Measurements from ENCODE around the gene ABCD3.

Gene ABCD3

DNA sequence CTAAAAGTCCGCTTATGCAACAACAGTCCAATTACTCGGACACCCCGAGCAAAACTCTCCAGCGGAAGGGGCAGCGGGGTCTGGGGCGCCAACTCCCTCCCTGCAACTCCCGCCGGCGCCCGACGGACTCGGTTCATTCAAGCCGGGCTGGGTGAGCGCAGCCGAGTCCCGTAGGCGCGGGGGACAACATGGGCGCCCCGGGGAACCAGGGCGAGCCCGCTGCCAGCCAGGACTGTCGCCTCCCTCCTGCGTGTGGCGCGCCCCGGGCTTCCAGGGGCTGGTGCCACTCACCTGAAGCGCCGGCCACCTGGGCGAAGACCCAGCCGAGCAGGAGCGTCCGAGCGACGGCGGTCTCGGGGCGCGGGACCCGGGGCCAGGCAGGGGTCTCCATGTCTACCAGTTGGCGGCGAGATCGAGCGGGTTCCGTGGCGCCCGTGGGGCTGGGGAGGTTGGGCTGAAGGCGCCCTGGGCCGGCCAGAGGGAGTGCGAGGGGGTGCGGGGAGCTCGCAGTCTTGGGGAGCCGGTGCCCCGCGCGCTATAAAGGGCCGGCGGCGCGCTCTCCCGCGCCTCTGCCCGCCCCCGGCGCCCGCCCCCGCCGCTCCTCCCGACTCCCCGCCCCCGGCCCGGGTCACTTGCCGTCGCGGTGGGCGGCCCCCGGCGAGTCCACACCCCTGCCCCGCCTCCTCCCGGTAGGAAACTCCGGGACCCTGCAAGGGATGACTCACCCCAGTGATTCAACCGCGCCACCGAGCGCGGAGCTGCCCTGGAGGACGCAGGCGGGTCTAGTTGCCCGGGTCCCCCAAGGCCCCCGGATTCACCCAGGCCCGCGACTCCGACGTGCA is 123.3 kb downstream of the ABCD3 start, which contains the start of gene F3:
F3 (minus strand) TSS at position 514 of the 842 bp plus-strand sequence; CDS start at position 391, 123 bp downstream.
- no CpG with 5 or more reads among the region's 94 CpGs for WGBS (ENCODE audit: extremely low coverage, insufficient coverage, insufficient read length)
- peak; percentile 77 to 85 for DNase-seq
- peak within 1 kb of the TSS; percentile 96 for H3K14ac ChIP-seq (ENCODE audit: low read length)

DNA sequence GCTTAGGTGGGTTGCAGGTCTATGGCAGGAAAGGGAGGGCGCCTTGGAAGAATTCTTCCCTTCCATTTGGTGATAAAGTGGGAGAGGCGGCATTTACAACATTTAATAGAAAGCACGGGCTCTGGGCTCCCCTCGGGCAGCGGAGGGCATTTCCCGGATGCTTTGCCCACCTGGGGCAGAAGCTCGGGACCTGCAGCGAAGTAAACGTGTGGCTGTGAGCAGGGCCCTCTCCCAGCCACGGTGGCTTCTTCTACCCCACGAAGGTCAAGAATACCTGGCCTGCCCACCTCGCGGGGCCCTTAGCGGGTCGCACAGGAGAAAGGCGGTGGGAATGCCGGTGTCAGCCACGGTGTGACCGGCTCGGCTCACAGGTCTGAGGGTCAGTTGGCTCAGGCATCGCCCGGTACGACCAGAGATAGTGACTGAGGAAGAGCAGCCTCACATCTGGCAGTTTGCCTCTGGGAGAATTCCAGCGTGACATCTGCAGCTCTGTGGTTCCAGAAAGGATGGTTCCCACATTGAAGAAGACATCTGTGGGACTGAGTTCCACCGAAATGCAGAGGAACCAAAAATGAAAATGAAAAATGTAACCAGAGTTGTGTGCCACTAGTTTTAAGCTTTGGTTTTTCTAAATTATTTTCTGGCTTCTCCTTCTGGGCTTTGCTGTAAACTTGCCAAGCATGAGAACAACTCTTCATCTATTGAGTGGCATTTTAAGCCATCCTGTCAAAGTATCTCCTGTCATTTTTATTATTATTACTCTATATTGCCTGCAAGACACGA is 124.1 kb downstream of the ABCD3 start:
- peak; percentile 19 to 45 for DNase-seq
- Histone ChIP-seq H3K9me3 (ENCODE audit: insufficient read depth, low read depth, low read length) (peaks cover under 1% of the 10 kb centered on the region), H3K79me1 (ENCODE audit: low read length) (peaks cover 17% of the 10 kb centered on the region), H4K91ac (ENCODE audit: low read depth, low read length) (peak overlapping the region; percentile 78), H3K4ac (ENCODE audit: low read depth, low read length) (peak overlapping the region; percentile 97), H3K4me3 (ENCODE audit: low read depth, low read length) (peak overlapping the region; percentile 73), H2BK5ac (ENCODE audit: low read depth, low read length, poor library complexity) (peak overlapping the region; percentile 90), H3K79me2 (ENCODE audit: control insufficient read depth, insufficient read depth, low read length, poor library complexity) (peaks cover 18% of the 10 kb centered on the region), H3K27ac (ENCODE audit: low read depth, low read length) (peak overlapping the region; percentile 95), H3K4me1 (ENCODE audit: control insufficient read depth in 1 of 2, insufficient read depth in 2 of 2, low read length in 2 of 2) (peaks cover 7 to 10% of the 10 kb centered on the region in 2 experiments), H3K27me3 (ENCODE audit: insufficient read depth, low read length) (no peaks in the 10 kb centered on the region), H3K18ac (ENCODE audit: low read length) (peak overlapping the region; percentile 84), H2BK120ac (ENCODE audit: insufficient read depth, low read length, poor library complexity) (peak overlapping the region; percentile 56), H2BK12ac (ENCODE audit: low read length) (peak overlapping the region; percentile 90), H3K14ac (ENCODE audit: low read length) (peak overlapping the region; percentile 68), H3K9ac (ENCODE audit: low read length) (peak overlapping the region; percentile 87), H3K36me3 (ENCODE audit: control insufficient read depth in 1 of 2, insufficient read depth in 2 of 2, low read length in 2 of 2) (peaks cover 7 to 10% of the 10 kb centered on the region in 2 experiments), H3K4me2 (ENCODE audit: low read length) (peak overlapping the region; percentile 87), H2AFZ (ENCODE audit: insufficient read depth, low read length, poor library complexity) (peak overlapping the region; percentile 76), H4K12ac (ENCODE audit: low read depth, low read length) (no peak overlapping the region), H2AK5ac (ENCODE audit: low read length) (peak overlapping the region; percentile 91), H4K8ac (ENCODE audit: low read depth, low read length) (peak overlapping the region; percentile 50), H3K23ac (ENCODE audit: low read length) (no peak overlapping the region)
- WGBS (ENCODE audit: extremely low coverage, insufficient coverage, insufficient read length), result no CpG with 5 or more reads among the region's 26 CpGs

More for the DNA sequence above, 123.3 kb downstream of the ABCD3 start, which contains the start of gene F3:
- H2BK12ac ChIP-seq (ENCODE audit: low read length), result peak within 1 kb of the TSS; percentile 90
- H4K91ac ChIP-seq (ENCODE audit: low read depth, low read length), result peak within 1 kb of the TSS; percentile 83
- peak within 1 kb of the TSS; percentile 91 for H2AK5ac ChIP-seq (ENCODE audit: low read length)
- peaks cover 18% of the 10 kb centered on the region for H3K79me2 ChIP-seq (ENCODE audit: control insufficient read depth, insufficient read depth, low read length, poor library complexity)
- peak within 1 kb of the TSS; percentile 87 for H3K4me2 ChIP-seq (ENCODE audit: low read length)
- peak within 1 kb of the TSS; percentile 97 for H3K18ac ChIP-seq (ENCODE audit: low read length)
- H3K4me1 ChIP-seq (ENCODE audit: control insufficient read depth in 1 of 2, insufficient read depth in 2 of 2, low read length in 2 of 2), result peaks cover 9 to 12% of the 10 kb centered on the region in 2 experiments
- H4K12ac ChIP-seq (ENCODE audit: low read depth, low read length), result peak within 1 kb of the TSS; percentile 77
- H4K8ac ChIP-seq (ENCODE audit: low read depth, low read length), result peak within 1 kb of the TSS; percentile 84
- H3K9ac ChIP-seq (ENCODE audit: low read length), result peak within 1 kb of the TSS; percentile 96
- H3K23ac ChIP-seq (ENCODE audit: low read length), result no peak within 1 kb of the TSS
- H3K36me3 ChIP-seq (ENCODE audit: control insufficient read depth in 1 of 2, insufficient read depth in 2 of 2, low read length in 2 of 2), result peaks cover 9 to 14% of the 10 kb centered on the region in 2 experiments
- peak within 1 kb of the TSS; percentile 98 for H2BK5ac ChIP-seq (ENCODE audit: low read depth, low read length, poor library complexity)
- no peaks in the 10 kb centered on the region for H3K27me3 ChIP-seq (ENCODE audit: insufficient read depth, low read length)
- peak within 1 kb of the TSS; percentile 76 for H2AFZ ChIP-seq (ENCODE audit: insufficient read depth, low read length, poor library complexity)
- peaks cover 1% of the 10 kb centered on the region for H3K9me3 ChIP-seq (ENCODE audit: insufficient read depth, low read depth, low read length)
- peak within 1 kb of the TSS; percentile 95 for H3K4me3 ChIP-seq (ENCODE audit: low read depth, low read length)
- peak within 1 kb of the TSS; percentile 100 for H3K4ac ChIP-seq (ENCODE audit: low read depth, low read length)
- H3K79me1 ChIP-seq (ENCODE audit: low read length), result peaks cover 17% of the 10 kb centered on the region
- H2BK120ac ChIP-seq (ENCODE audit: insufficient read depth, low read length, poor library complexity), result peak within 1 kb of the TSS; percentile 97
- H3K27ac ChIP-seq (ENCODE audit: low read depth, low read length), result peak within 1 kb of the TSS; percentile 95

DNA sequence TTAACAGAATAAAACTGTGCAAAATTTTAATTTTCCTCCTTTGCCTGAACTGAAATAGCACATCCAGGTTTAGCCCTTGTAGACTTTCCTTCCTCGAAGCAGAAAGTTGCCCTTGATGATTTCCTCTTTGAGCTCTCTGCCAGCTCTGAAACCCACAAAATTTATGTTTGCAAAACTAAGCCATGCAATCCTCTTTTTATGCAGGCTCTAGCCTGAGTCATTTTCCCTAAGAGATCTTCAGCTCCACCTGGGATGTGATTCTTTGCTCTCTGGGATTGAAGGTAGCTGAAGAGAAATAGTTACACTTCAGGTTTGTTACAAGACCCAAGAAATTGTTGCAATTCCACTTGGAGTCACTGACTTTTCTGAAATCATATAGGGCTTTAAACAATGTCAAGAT is 124.8 kb downstream of the ABCD3 start:
- Histone ChIP-seq H3K79me2 (ENCODE audit: control insufficient read depth, insufficient read depth, low read length, poor library complexity) (peaks cover 18% of the 10 kb centered on the region), H3K79me1 (ENCODE audit: low read length) (peaks cover 17% of the 10 kb centered on the region), H2BK5ac (ENCODE audit: low read depth, low read length, poor library complexity) (no peak overlapping the region), H2BK120ac (ENCODE audit: insufficient read depth, low read length, poor library complexity) (no peak overlapping the region), H2BK12ac (ENCODE audit: low read length) (no peak overlapping the region), H2AFZ (ENCODE audit: insufficient read depth, low read length, poor library complexity) (no peak overlapping the region), H2AK5ac (ENCODE audit: low read length) (no peak overlapping the region), H3K9ac (ENCODE audit: low read length) (no peak overlapping the region), H3K18ac (ENCODE audit: low read length) (no peak overlapping the region), H3K9me3 (ENCODE audit: insufficient read depth, low read depth, low read length) (no peaks in the 10 kb centered on the region), H3K4ac (ENCODE audit: low read depth, low read length) (no peak overlapping the region), H3K4me2 (ENCODE audit: low read length) (peak overlapping the region; percentile 42), H3K27me3 (ENCODE audit: insufficient read depth, low read length) (no peaks in the 10 kb centered on the region), H4K12ac (ENCODE audit: low read depth, low read length) (no peak overlapping the region), H4K91ac (ENCODE audit: low read depth, low read length) (no peak overlapping the region), H3K14ac (ENCODE audit: low read length) (no peak overlapping the region), H3K23ac (ENCODE audit: low read length) (no peak overlapping the region), H3K4me3 (ENCODE audit: low read depth, low read length) (no peak overlapping the region), H3K4me1 (ENCODE audit: control insufficient read depth in 1 of 2, insufficient read depth in 2 of 2, low read length in 2 of 2) (peaks cover 6 to 9% of the 10 kb centered on the region in 2 experiments), H4K8ac (ENCODE audit: low read depth, low read length) (no peak overlapping the region), H3K27ac (ENCODE audit: low read depth, low read length) (peak overlapping the region; percentile 61), H3K36me3 (ENCODE audit: control insufficient read depth in 1 of 2, insufficient read depth in 2 of 2, low read length in 2 of 2) (peaks cover 6 to 9% of the 10 kb centered on the region in 2 experiments)
- WGBS (ENCODE audit: extremely low coverage, insufficient coverage, insufficient read length), result no CpG with 5 or more reads among the region's 1 CpG
- DNase-seq, result peak; percentile 33 to 66

DNA sequence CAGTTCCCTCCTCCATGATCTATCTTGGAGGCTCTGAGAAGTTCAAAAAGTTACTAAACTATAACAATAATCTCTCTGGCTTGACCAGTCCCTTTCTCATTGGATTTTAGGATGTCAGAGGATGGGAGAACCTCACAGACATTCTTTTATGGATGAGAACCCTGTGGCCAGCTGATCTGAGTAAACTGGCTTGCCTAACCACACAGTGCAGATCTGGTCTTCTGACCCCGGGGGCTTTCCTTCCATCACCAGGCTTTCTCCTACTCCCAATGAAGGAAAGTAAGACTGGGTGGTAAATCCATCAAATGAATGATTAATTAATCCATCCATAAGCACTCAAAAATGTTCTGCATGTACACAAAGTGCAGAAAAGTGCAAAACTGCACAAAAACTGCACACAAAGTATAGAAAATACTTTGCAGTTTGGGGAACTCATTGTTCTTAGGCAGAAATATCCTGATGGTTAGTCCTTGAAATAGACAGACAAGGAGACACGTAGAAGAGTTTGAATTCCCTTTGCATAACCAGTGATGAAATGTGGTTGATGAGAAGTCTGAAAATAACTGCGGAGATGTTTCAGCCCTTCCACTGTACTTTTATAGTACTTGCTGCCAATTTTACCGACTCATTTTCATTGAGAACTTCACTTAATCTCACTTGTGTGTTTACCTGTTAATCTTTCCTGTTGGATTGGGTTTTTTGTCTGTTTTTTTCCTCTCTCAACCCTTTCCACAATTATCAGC is 125.9 kb downstream of the ABCD3 start:
- H3K79me1 ChIP-seq (ENCODE audit: low read length), result peaks cover 17% of the 10 kb centered on the region
- no CpG with 5 or more reads among the region's 4 CpGs for WGBS (ENCODE audit: extremely low coverage, insufficient coverage, insufficient read length)

More for the DNA sequence above, 125.9 kb downstream of the ABCD3 start:
- Histone ChIP-seq H3K79me2 (ENCODE audit: control insufficient read depth, insufficient read depth, low read length, poor library complexity) (peaks cover 18% of the 10 kb centered on the region), H4K12ac (ENCODE audit: low read depth, low read length) (no peak overlapping the region), H2BK5ac (ENCODE audit: low read depth, low read length, poor library complexity) (no peak overlapping the region), H3K27ac (ENCODE audit: low read depth, low read length) (peak overlapping the region; percentile 14), H3K9me3 (ENCODE audit: insufficient read depth, low read depth, low read length) (no peaks in the 10 kb centered on the region), H2BK12ac (ENCODE audit: low read length) (no peak overlapping the region), H3K4me2 (ENCODE audit: low read length) (no peak overlapping the region), H2AFZ (ENCODE audit: insufficient read depth, low read length, poor library complexity) (no peak overlapping the region), H3K23ac (ENCODE audit: low read length) (no peak overlapping the region), H2AK5ac (ENCODE audit: low read length) (no peak overlapping the region), H4K8ac (ENCODE audit: low read depth, low read length) (no peak overlapping the region), H3K27me3 (ENCODE audit: insufficient read depth, low read length) (no peaks in the 10 kb centered on the region), H3K4me1 (ENCODE audit: control insufficient read depth in 1 of 2, insufficient read depth in 2 of 2, low read length in 2 of 2) (peaks cover 0 to 2% of the 10 kb centered on the region in 2 experiments), H3K9ac (ENCODE audit: low read length) (no peak overlapping the region), H3K18ac (ENCODE audit: low read length) (no peak overlapping the region), H3K14ac (ENCODE audit: low read length) (no peak overlapping the region), H2BK120ac (ENCODE audit: insufficient read depth, low read length, poor library complexity) (no peak overlapping the region), H3K4ac (ENCODE audit: low read depth, low read length) (no peak overlapping the region), H4K91ac (ENCODE audit: low read depth, low read length) (no peak overlapping the region), H3K4me3 (ENCODE audit: low read depth, low read length) (no peak overlapping the region), H3K36me3 (ENCODE audit: control insufficient read depth in 1 of 2, insufficient read depth in 2 of 2, low read length in 2 of 2) (peaks cover 0 to 2% of the 10 kb centered on the region in 2 experiments)
- no peak for DNase-seq

All from trophoblast cell (in vitro differentiated cells and primary cell).